Measurements from ENCODE around the gene AS3MT. TPM values are rescaled to one million over a fixed set of nuclear protein-coding genes. Genes with fewer than 3 reads are reported as not detected.

Gene AS3MT, protein sequence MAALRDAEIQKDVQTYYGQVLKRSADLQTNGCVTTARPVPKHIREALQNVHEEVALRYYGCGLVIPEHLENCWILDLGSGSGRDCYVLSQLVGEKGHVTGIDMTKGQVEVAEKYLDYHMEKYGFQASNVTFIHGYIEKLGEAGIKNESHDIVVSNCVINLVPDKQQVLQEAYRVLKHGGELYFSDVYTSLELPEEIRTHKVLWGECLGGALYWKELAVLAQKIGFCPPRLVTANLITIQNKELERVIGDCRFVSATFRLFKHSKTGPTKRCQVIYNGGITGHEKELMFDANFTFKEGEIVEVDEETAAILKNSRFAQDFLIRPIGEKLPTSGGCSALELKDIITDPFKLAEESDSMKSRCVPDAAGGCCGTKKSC
- total RNA-seq (2021) = 8.8 to 10.4 TPM (median 9.3 TPM) in 3 replicates
- percentile 60 among the genes with signal in this experiment for Bru-seq, nascent RNA
- long read RNA-seq, experiment 1, partial matches to known transcripts = 3 of 11 reads
- long read RNA-seq, experiment 1, other reads (novel, unspliced or antisense) = 7 of 11 reads
- long read RNA-seq, experiment 2, partial matches to known transcripts = 4 of 15 reads
- long read RNA-seq, experiment 2, other reads (novel, unspliced or antisense) = 10 of 15 reads
- long read RNA-seq, experiment 3, partial matches to known transcripts = 2 of 7 reads
- long read RNA-seq, experiment 3, other reads (novel, unspliced or antisense) = 4 of 7 reads

DNA sequence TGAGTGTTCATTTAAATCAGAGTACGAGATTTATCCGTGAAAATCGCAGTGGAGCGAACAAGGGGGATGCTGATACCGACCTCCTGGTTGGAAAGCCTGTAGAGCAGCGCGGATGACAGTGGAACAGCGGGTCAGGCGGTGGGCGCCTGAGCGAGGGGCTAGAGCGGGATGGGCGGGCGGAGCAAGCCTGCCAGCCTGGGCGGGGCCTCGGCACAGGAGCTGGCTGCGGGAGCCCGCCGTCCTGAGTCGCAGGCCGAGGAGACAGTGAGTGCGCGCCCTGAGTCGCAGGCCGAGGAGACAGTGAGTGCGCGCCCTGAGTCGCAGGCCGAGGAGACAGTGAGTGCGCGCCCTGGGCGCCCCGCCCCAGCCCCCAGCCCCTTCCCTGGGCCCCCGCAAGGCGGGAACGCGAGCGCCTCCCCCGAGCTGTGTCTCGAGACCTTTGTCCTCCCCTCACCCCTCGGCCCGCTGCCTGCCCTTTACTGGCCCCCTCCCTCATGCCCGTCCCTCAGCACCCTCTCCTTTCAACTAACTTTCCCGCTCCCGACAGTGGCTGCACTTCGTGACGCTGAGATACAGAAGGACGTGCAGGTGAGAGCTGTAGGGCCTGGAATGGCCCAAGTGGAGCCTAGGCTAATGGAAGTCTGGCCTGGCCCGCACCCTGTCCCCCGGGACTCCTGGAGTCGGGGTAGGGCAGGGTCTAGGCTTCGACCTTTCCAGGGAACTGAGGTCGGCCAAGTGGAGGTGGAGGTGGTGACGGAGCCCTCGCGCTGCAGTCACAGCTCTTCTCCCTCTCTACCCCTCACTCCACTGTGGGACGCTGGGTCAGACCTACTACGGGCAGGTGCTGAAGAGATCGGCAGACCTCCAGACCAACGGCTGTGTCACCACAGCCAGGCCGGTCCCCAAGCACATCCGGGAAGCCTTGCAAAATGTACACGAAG, at the start of gene AS3MT:
TSS of gene AS3MT (plus strand) at position 213 of the 941 bp plus-strand sequence. CDS start at position 336, 123 bp downstream.
- POLR2A ChIA-PET = interaction anchor here (0.6 to 1.8 kb wide), 5 partner anchors 9 to 86 kb away, joined by 3 to 8 read pairs (median 4); partner anchors contain the start of genes BORCS7 and CNNM2
- H3K4me1 Mint-ChIP-seq = peaks cover 16% of the 10 kb centered on the region

More for the DNA sequence above, at the start of gene AS3MT:
- Mint-ChIP-seq H3K27ac (peak within 1 kb of the TSS; percentile 84; the same call in 1 of the 2 replicates), H3K4me3 (peak within 1 kb of the TSS; percentile 96), H3K36me3 (no peaks in the 10 kb centered on the region), H3K27me3 (ENCODE audit: low read depth) (peaks cover 12% of the 10 kb centered on the region), H3K9me3 (no peaks in the 10 kb centered on the region)
- ATAC-seq (peak; percentile 97), DNase-seq (ENCODE audit: low spot score) (peak; percentile 84)
- TF ChIP-seq, protein P1, sequence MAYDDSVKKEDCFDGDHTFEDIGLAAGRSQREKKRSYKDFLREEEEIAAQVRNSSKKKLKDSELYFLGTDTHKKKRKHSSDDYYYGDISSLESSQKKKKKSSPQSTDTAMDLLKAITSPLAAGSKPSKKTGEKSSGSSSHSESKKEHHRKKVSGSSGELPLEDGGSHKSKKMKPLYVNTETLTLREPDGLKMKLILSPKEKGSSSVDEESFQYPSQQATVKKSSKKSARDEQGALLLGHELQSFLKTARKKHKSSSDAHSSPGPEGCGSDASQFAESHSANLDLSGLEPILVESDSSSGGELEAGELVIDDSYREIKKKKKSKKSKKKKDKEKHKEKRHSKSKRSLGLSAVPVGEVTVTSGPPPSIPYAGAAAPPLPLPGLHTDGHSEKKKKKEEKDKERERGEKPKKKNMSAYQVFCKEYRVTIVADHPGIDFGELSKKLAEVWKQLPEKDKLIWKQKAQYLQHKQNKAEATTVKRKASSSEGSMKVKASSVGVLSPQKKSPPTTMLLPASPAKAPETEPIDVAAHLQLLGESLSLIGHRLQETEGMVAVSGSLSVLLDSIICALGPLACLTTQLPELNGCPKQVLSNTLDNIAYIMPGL (CRISPR knock-in tag; IDR thresholded peaks at IDR 0.05) = no peak; the same call in 1 of the 2 replicates
- TF ChIP-seq RORB (CRISPR knock-in tag; IDR thresholded peaks at IDR 0.05) = no peak
- TF ChIP-seq, protein P2, sequence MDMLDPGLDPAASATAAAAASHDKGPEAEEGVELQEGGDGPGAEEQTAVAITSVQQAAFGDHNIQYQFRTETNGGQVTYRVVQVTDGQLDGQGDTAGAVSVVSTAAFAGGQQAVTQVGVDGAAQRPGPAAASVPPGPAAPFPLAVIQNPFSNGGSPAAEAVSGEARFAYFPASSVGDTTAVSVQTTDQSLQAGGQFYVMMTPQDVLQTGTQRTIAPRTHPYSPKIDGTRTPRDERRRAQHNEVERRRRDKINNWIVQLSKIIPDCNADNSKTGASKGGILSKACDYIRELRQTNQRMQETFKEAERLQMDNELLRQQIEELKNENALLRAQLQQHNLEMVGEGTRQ (CRISPR knock-in tag; IDR thresholded peaks at IDR 0.05) = no peak
- TF ChIP-seq RELA (CRISPR knock-in tag; IDR thresholded peaks at IDR 0.05; ENCODE audit: borderline replicate concordance) = no peak
- TF ChIP-seq ZNF219 (CRISPR knock-in tag; IDR thresholded peaks at IDR 0.05; ENCODE audit: borderline replicate concordance) = 0 out of 2 replicates have a peak, but pooled peaks have one; percentile 51
- TF ChIP-seq, protein P3, sequence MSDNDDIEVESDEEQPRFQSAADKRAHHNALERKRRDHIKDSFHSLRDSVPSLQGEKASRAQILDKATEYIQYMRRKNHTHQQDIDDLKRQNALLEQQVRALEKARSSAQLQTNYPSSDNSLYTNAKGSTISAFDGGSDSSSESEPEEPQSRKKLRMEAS (CRISPR knock-in tag; IDR thresholded peaks at IDR 0.05) = peak; percentile 45; the same call in 1 of the 2 replicates
- TF ChIP-seq, protein P4, sequence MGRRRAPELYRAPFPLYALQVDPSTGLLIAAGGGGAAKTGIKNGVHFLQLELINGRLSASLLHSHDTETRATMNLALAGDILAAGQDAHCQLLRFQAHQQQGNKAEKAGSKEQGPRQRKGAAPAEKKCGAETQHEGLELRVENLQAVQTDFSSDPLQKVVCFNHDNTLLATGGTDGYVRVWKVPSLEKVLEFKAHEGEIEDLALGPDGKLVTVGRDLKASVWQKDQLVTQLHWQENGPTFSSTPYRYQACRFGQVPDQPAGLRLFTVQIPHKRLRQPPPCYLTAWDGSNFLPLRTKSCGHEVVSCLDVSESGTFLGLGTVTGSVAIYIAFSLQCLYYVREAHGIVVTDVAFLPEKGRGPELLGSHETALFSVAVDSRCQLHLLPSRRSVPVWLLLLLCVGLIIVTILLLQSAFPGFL (CRISPR knock-in tag; IDR thresholded peaks at IDR 0.05; ENCODE audit: borderline replicate concordance) = 0 out of 2 replicates have a peak, but pooled peaks have one; percentile 27
- no peak; the same call in 1 of the 2 replicates for TF ChIP-seq AFF4 (CRISPR knock-in tag; IDR thresholded peaks at IDR 0.05; ENCODE audit: borderline replicate concordance)
- no peak for TF ChIP-seq NFATC4 (CRISPR knock-in tag; IDR thresholded peaks at IDR 0.05)
- 0 out of 2 replicates have a peak, but pooled peaks have one; percentile 25 for TF ChIP-seq ZNF138 (CRISPR knock-in tag; conservative IDR thresholded peaks at IDR 0.05)
- peak; percentile 58; the same call in 1 of the 2 replicates for TF ChIP-seq TEAD1 (CRISPR knock-in tag; IDR thresholded peaks at IDR 0.05)
- TF ChIP-seq IRF2 (CRISPR knock-in tag; IDR thresholded peaks at IDR 0.05; ENCODE audit: borderline replicate concordance, low read depth) = no peak
- no peak; the same call in 1 of the 2 replicates for TF ChIP-seq CREM (CRISPR knock-in tag; IDR thresholded peaks at IDR 0.05)
- TF ChIP-seq NR1H2 (CRISPR knock-in tag; IDR thresholded peaks at IDR 0.05) = no peak
- peak; percentile 69; the same call in 1 of the 2 replicates for TF ChIP-seq SP1 (CRISPR knock-in tag; conservative IDR thresholded peaks at IDR 0.05)
- no peak for TF ChIP-seq ZNF423 (CRISPR knock-in tag; IDR thresholded peaks at IDR 0.05)
- CTCF ChIA-PET = interaction anchor here (0.5 to 2.0 kb wide), 12 partner anchors 23 to 859 kb away, joined by 3 to 12 read pairs (median 3); partner anchors contain the start of genes ARL3 and CNNM2

Data from WTC11 (cell line).